GM19099 (cell line): ENCODE results near the gene SLC4A5.

Source experiments
- POLR2A ChIP-seq: IDR thresholded peaks from 3 replicates; pipeline ENCODE4 v1.6.1; 2011; ENCODE audit warnings: low read depth; ENCODE audit not compliant: insufficient read length; ENCODE audit errors: extremely low read depth

SLC4A5 gene

DNA sequence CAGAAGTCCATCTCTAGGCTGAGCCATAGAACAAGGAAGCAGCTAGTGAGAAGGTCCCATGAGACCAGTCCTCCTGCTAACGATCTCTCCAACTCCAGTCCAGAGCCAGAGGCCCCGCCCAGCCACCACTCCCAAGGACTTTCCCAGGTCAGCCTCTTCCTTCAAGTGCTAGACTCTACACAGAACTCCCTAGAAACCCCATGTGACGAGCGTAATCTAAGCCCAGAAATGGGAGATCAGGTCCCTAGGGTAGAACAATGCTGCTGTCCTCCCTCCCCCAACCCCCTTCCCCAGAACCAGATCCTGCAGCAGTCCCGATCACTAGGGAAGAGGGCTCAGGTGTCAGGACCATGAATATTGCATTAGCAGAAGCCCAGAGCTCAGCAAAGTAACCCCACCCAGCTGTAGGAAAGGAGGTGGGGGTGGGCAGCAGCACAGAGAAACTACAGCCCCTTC lies 30.0 kb upstream of the SLC4A5 start:
- no peak for TF ChIP-seq POLR2A

DNA sequence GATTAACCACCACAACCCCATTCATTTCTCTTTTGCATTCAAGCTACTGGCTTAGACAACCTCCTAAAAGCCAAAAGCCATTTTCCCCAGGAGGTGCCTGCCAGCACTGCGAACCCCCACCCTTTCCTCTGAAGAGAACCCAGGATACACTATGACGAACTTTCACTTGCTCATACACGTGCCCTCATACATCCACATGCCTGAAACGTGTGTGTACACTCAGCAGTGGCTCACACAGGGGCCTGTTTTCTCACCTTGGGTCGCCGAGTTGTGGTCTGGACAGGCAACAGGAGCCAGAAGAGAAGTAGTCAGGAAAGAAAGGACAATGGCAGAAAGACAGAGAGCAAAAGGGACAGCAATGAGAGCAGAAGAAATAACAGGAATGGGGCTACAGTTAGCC lies 29.5 kb upstream of the SLC4A5 start:
- no peak for TF ChIP-seq POLR2A

DNA sequence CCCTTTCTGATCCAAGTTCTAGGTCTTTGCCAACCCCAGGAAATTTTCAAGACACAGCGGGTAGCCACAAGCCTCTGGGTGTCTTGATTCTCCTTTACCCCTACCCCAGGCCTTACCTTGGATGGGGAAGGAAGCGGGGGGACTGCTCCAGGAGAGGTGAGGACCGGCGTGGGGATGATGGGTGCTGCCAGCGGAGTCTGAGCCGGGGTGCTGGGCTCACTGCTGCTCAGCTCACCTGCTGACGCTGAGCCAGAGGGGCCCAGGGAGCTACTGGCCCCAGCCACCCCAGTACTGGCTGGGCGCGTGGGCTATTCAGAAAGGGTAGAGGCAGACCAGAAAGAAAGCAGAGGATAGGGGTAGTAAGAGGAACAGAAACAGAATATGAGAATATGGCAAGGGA lies 28.2 kb upstream of the SLC4A5 start:
- TF ChIP-seq POLR2A = no peak

DNA sequence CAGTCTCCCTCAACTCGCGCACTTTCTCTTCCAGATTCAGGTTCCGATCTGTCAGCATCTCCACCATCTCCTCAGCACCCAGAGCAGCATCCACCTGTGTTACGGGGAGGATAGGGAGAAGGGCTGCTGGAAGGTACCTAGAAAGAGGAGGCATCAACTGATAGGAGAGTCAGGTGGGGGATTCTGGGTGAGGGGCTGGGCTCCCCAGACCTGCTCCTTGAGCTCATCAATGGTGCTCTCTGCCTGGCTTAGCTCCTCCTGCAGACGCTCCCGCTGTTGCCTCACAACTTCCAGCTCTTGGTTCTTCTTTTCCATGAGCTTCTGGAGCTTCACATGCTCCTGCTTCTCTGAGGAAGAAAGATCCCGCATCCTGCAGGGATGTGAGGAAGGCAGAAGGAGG lies 26.8 kb upstream of the SLC4A5 start:
- no peak for TF ChIP-seq POLR2A

DNA sequence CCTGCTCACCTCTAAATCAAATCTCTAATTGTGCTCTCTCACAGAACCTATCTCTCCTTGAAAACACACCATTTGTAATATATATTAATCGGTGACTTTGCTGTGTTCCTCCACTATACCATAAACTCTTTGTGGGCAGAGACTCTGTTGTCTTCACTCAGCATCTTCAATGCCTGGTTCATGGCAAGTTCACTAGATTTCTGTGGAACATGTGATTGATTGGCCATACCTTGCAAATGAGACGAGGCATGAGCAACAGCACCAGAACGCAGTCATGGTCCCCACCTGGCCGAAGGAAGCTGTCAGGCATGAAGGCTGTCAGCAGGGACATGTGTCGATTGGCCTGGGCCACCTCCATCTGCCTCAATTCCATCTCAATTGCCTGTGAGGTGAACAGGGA lies 25.3 kb upstream of the SLC4A5 start:
- no peak for TF ChIP-seq POLR2A

DNA sequence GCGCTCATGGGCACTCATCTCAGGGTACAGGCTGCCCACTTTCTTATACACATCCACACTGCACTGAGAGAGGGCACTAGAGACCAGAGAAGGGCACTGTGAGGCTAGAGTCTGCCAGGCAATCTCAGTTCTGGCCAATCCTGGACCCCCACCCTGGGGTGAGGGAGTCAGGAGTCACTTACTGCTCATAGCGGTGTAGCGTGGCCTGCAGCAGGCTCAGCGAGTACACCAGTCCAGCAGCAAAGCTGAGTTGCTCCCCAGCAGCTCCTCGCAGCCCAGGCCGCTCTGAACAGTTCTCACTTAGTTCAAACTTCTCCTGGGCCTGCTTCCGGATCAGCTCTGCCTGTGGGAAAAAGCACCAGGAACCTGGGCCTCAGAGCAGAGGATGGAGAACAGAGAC lies 24.6 kb upstream of the SLC4A5 start:
- no peak for TF ChIP-seq POLR2A

DNA sequence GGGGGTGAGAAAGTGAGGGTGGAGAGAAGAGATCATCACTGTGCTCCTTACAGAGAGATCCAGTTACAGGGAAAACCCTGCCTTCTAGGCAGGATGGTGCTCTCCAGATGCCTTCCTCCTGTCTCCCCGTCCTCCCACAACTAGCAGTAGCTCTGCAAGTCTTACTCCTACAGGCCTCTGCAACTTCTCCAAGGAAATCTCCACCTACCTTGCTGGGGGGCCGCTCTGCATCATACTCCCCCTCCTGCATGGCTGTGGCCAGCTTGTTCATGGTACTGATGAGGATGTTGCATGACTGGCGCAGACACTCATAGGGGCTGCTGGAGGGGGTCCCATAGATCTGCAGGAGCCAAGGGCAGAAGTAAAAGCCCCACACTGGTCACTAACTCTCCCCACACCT lies 22.8 kb upstream of the SLC4A5 start:
- TF ChIP-seq POLR2A = no peak

DNA sequence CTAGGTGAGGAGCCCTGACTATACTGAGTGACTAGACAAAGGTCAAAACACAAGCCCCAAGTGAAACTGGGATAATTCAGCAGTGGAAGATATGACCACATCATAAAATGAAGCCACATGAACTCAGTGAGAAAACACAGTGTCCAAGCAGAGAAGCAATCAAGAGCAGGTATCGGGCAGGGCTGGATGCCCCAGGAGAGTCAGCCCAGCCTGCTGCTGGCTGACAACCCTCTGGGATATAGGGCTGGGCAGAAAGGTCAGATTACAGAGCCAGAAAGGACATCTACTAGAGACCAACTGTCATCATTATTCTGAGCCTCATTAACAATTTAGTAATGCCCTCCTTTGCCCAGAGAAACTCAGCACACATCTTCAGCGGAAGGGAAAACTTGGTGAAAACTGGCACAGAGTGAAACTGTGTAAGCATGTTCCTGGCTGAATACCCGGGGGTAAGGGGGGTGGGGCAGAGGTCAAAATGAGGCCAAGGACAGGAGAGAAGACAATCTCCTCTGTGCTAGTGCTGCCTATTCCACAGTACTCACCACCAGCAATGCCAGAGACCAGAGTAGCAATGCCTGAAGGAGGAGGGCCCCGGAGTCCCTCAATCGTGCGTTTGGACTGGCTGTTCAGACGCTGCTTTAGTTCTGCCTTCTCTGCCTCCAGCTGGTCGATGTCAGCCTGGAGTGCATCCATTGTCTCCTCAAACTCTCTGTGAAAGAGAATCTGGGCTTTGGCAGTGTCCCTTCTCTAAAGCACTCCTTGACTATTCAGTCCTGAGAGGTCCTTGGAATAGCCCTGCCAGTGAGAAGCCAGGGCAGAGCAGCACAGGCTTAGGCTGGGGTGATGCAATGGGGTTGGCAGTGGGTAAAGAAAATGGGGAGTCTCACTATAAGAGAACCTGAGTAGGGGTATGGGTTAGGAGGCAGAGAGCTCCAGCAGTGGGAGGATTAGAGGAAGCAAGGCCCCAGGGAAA lies 21.6 kb upstream of the SLC4A5 start:
- no peak for TF ChIP-seq POLR2A

DNA sequence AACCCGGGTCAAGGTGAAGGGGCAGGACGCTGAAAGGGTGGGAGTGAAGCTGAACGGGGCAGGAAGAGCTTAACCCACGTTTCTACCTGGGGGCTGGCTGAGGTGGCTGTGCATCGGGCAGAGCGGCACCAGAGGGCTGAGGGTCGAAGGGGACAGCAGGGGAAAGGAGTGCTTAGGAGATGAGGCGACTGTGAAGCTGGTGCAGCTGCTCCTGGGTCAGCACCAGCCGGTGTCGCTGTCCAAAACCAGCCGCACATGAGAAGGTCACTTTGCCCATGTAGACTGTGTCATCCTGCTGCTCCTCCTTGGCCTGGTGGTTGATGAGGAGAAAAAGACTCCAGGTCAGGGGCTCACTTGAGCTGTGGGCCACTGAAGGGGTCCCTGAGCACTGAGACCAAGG lies 18.1 kb upstream of the SLC4A5 start:
- TF ChIP-seq POLR2A = no peak

DNA sequence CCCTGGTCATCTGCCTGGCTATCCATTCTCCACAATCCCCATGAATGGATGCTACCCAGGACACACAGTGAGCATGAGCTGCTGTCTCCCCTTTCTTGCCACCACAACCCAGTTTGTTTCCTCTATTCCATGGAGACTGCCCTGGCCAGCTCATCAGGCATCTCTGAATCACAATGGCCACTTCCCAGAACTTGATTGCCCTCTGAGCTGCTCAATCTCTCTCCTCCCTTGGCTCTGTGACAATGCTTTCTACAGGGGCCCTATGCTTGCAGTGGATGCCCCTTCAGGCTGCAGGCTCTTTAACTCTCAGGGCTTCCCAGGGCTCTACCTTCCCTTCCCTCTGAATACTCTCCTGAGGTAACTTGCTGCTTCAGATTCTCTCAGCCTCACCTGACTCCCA lies 14.4 kb upstream of the SLC4A5 start:
- no peak for TF ChIP-seq POLR2A

DNA sequence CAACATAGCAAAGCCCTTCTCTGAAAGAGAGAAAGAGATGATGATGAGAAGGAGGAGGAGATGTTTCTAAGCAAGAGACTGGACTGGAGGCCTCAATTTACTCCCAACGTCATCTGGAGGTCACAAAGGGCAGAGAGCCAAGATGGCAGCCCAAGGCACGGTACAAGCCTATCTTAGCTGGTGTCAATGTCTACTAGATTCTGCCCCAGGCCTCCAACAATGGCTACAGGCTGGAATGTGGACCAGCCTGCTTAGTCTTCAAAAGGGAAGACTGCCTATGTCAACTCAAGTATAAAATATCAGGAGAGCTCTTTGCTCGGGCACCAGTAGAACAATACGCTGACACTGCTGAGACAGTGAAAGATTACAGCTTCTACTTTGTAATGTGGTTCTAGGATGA lies 6.7 kb upstream of the SLC4A5 start:
- TF ChIP-seq POLR2A = no peak

DNA sequence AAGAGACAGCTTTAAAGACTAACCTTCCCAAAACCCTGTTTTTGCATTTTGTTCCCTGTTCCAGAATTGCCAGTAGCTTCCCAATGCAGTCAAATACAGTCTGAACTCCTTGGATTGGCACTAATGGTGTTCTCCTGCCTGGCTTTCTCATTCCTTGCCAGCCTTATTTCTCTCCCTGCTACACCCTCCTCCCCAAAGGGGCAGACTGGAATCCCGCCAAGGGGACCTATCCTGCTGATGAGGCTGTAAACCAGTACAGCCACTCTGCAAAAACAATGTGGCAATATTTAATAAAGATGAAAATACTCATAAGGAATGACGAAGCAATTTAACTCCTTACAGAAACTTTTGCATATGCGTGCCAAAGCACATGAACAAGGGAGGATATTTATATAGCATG lies 4.5 kb upstream of the SLC4A5 start:
- TF ChIP-seq POLR2A = no peak

DNA sequence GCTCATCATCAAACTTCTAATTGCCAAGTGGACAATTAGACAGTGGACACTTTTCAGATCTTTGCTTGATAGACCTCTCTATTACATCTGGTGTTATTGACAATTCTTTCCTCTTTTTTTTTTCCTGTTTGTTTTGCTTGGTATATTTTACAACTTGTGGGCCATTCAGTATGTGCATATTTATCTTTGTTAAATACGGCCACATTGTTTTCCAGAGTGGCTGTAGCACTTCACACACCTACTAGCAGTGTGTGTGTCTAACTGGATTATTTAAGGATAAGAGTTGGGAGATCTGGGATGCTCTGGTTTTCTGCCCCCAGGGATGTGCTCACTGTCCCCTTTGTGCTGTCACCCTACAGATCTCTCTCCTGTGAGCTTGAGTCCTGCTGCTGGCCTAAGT lies 4.1 kb upstream of the SLC4A5 start:
- TF ChIP-seq POLR2A = no peak

DNA sequence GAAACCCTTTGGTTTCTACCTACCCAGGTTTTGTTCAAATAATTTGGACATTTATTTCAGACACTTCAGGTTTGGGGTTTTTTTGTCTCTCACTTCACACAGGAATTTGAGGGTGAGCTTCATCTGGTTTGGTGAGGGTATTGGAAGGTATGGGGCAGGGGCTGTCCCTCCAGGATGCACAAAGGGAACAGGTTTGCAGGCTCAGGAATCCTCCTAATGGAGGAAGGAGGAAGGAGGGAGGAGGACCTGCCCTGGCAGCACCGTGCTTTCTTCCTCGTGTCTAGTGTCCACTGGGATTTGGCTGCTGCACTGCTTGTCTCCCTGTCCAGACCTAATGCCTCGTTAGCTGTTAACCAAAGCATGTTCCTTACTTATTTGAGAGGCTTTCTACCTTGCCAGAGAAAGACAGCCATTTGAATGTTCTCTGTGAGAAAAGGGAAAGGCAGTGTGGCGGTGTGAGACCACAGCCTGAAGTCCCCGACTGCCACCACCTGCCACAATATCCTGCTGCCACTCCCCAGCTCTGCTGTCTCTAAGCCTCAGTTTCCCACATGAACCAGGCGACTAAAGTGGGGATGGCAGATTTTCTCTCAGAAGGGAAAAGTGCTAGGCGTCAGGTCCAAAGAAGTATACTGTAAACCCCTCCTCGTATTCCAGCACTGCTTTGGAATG lies 2.2 kb upstream of the SLC4A5 start:
- no peak for TF ChIP-seq POLR2A

DNA sequence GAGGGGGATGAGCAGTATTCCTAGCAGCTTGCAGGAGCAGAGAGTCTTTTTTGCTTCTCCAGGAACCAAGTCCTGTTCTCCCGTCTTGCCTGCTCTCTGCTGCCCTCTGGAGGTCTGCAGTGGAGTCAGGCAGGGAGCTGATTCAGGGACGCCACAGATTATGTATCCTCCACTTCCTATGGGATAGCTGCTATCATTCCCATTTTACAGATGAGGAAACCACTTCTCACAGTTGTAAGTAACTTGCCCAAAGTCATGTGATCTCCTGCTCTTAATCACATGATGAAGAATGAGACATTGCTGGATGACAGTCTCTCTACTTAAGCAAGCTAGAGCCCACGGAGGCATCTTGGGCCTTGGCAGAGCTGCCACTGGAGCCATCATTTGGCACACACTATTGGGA lies 8.3 kb downstream of the SLC4A5 start:
- no peak for TF ChIP-seq POLR2A
